WTC11 (cell line): ENCODE results near the gene TUBB. TPM values are rescaled to one million over a fixed set of nuclear protein-coding genes. Genes with fewer than 3 reads are reported as not detected.

Source experiments
- ATAC-seq: fragments of 200-7000 bp; cut with Tn5 transposase; 2 replicates; pipeline ENCODE4 v1.10.0; 2021; ENCODE audit warnings: mild to moderate bottlenecking, moderate library complexity
- CTCF ChIA-PET: fragments of 300-600 bp; sonication (Branson Sonifier 250); formaldehyde crosslinking; loops from one replicate; lab custom pipeline; 2021; ENCODE audit warnings: antibody characterized with exemption; lab: Charles Lee
- POLR2A ChIA-PET: fragments of 350-600 bp; sonication (Branson Sonifier 250); formaldehyde crosslinking; loops from one replicate; lab custom pipeline; 2021; ENCODE audit warnings: antibody characterized with exemption; lab: Charles Lee
- DNase-seq: peaks from one replicate; pipeline ENCODE4 v3.0.0; 2021; ENCODE audit warnings: low spot score
- H3K27ac Mint-ChIP-seq: 2 replicates; pipeline ENCODE4 v1.8.0; 2021; ENCODE audit warnings: mixed read lengths
- H3K27me3 Mint-ChIP-seq: 2 replicates; pipeline ENCODE4 v1.8.0; 2021; ENCODE audit warnings: low read depth, mild to moderate bottlenecking, moderate library complexity, mixed read lengths
- H3K36me3 Mint-ChIP-seq: 2 replicates; pipeline ENCODE4 v1.8.0; 2021; ENCODE audit warnings: mixed read lengths
- H3K4me1 Mint-ChIP-seq: 2 replicates; pipeline ENCODE4 v1.8.0; 2022; ENCODE audit warnings: mixed read lengths
- H3K4me3 Mint-ChIP-seq: 2 replicates; pipeline ENCODE4 v1.8.0; 2021; ENCODE audit warnings: mild to moderate bottlenecking, moderate library complexity, mixed read lengths
- H3K9me3 Mint-ChIP-seq: 2 replicates; pipeline ENCODE4 v1.8.0; 2021; ENCODE audit warnings: mixed read lengths
- CBFB ChIP-seq: sonication (generic); formaldehyde crosslinking; IDR thresholded peaks from 2 replicates; pipeline ENCODE4 v1.8.1; 2022; ENCODE audit warnings: mild to moderate bottlenecking, low read depth, missing genetic modification reagents
- CREM ChIP-seq: sonication (generic); formaldehyde crosslinking; IDR thresholded peaks from 2 replicates; pipeline ENCODE4 v1.8.1; 2022; ENCODE audit warnings: mild to moderate bottlenecking, missing genetic modification reagents, moderate library complexity
- ESRRA ChIP-seq: sonication (generic); formaldehyde crosslinking; IDR thresholded peaks from 2 replicates; pipeline ENCODE4 v1.8.1; 2022; ENCODE audit warnings: mild to moderate bottlenecking, missing genetic modification reagents, borderline replicate concordance
- FOXK1 ChIP-seq: sonication (generic); formaldehyde crosslinking; IDR thresholded peaks from 2 replicates; pipeline ENCODE4 v1.8.0; 2022; ENCODE audit warnings: mild to moderate bottlenecking, moderate library complexity, missing genetic modification reagents
- FOXP1 ChIP-seq: sonication (generic); formaldehyde crosslinking; IDR thresholded peaks from 2 replicates; pipeline ENCODE4 v1.8.0; 2022; ENCODE audit warnings: missing genetic modification reagents, mild to moderate bottlenecking, moderate library complexity, borderline replicate concordance
- GABPB1 ChIP-seq: sonication (generic); formaldehyde crosslinking; IDR thresholded peaks from 2 replicates; pipeline ENCODE4 v1.8.1; 2023; ENCODE audit warnings: mild to moderate bottlenecking, missing genetic modification reagents
- HMGXB4 ChIP-seq: sonication (generic); formaldehyde crosslinking; IDR thresholded peaks from 2 replicates; pipeline ENCODE4 v1.8.1; 2023; ENCODE audit warnings: mild to moderate bottlenecking, moderate library complexity, missing genetic modification reagents
- MLX ChIP-seq: sonication (generic); formaldehyde crosslinking; IDR thresholded peaks from 2 replicates; pipeline ENCODE4 v1.8.1; 2023; ENCODE audit warnings: mild to moderate bottlenecking, missing genetic modification reagents, moderate library complexity
- MYBL2 ChIP-seq: sonication (generic); formaldehyde crosslinking; IDR thresholded peaks from 2 replicates; pipeline ENCODE4 v1.8.1; 2023; ENCODE audit warnings: mild to moderate bottlenecking, moderate library complexity, missing genetic modification reagents
- OVOL2 ChIP-seq: fragments of 250-450 bp; sonication (Bioruptor Pico); IDR thresholded peaks from 2 replicates; pipeline ENCODE4 v1.9.0; 2021; ENCODE audit warnings: mild to moderate bottlenecking, borderline replicate concordance
- PRDM15 ChIP-seq: sonication (generic); formaldehyde crosslinking; IDR thresholded peaks from 2 replicates; pipeline ENCODE4 v1.8.0; 2022; ENCODE audit warnings: missing genetic modification reagents
- SMAD3 ChIP-seq: sonication (generic); formaldehyde crosslinking; IDR thresholded peaks from 2 replicates; pipeline ENCODE4 v1.8.0; 2022; ENCODE audit warnings: missing genetic modification reagents, mild to moderate bottlenecking, borderline replicate concordance
- STAT6 ChIP-seq: sonication (generic); formaldehyde crosslinking; conservative IDR thresholded peaks from 2 replicates; pipeline ENCODE4 v1.8.1; 2023; ENCODE audit warnings: mild to moderate bottlenecking, low read depth, missing genetic modification reagents, moderate library complexity
- ZBTB43 ChIP-seq: sonication (generic); formaldehyde crosslinking; IDR thresholded peaks from 2 replicates; pipeline ENCODE4 v1.8.1; 2023; ENCODE audit warnings: mild to moderate bottlenecking, missing genetic modification reagents
- ZNF121 ChIP-seq: sonication (generic); formaldehyde crosslinking; IDR thresholded peaks from 2 replicates; pipeline ENCODE4 v1.8.0; 2023; ENCODE audit warnings: missing genetic modification reagents
- ZNF219 ChIP-seq: sonication (generic); formaldehyde crosslinking; IDR thresholded peaks from 2 replicates; pipeline ENCODE4 v1.8.0; 2023; ENCODE audit warnings: missing genetic modification reagents, mild to moderate bottlenecking, borderline replicate concordance
- ZNF281 ChIP-seq: sonication (generic); formaldehyde crosslinking; IDR thresholded peaks from 2 replicates; pipeline ENCODE4 v1.8.0; 2023; ENCODE audit warnings: mild to moderate bottlenecking, missing genetic modification reagents
- ZNF512 ChIP-seq: sonication (generic); formaldehyde crosslinking; IDR thresholded peaks from 2 replicates; pipeline ENCODE4 v1.8.1; 2022; ENCODE audit warnings: missing genetic modification reagents, borderline replicate concordance
- total RNA-seq: library from RNA; stranded (reverse); gene quantifications from 3 replicates; pipeline ENCODE4 v1.2.3, GENCODE V29; 2021

Gene TUBB
- total RNA-seq, 1 experiment from 2014 or later, result 1,503 TPM

GRCh38 chr6:30757261-30757904 is 37.2 kb downstream of the TUBB start:
- H3K4me3 Mint-ChIP-seq, result no peak overlapping the region
- H3K4me1 Mint-ChIP-seq, result peaks cover 18% of the 10 kb centered on the region
- H3K27ac Mint-ChIP-seq, result no peak overlapping the region
- CTCF ChIA-PET, result interaction anchor here (1.2 kb wide), 1 partner anchor 79 kb away, joined by 3 read pairs; no protein-coding TSS in a partner anchor
- no peak for TF ChIP-seq GABPB1 (CRISPR knock-in tag)
- no peak for TF ChIP-seq ZBTB43 (CRISPR knock-in tag)
- TF ChIP-seq ZNF219 (CRISPR knock-in tag), result no peak
- no peak for TF ChIP-seq STAT6 (CRISPR knock-in tag)
- TF ChIP-seq MYBL2 (CRISPR knock-in tag), result no peak
- TF ChIP-seq ZNF512 (CRISPR knock-in tag), result no peak
- TF ChIP-seq ESRRA (CRISPR knock-in tag), result no peak
- TF ChIP-seq SMAD3 (CRISPR knock-in tag), result no peak
- TF ChIP-seq CREM (CRISPR knock-in tag), result no peak
- no peak for TF ChIP-seq HMGXB4 (CRISPR knock-in tag)
- TF ChIP-seq ZNF281 (CRISPR knock-in tag), result no peak
- no peak for TF ChIP-seq OVOL2 (CRISPR knock-in tag)
- TF ChIP-seq CBFB (CRISPR knock-in tag), result no peak
- no peak for TF ChIP-seq FOXK1
- no peak for TF ChIP-seq PRDM15
- TF ChIP-seq ZNF121 (CRISPR knock-in tag), result no peak
- TF ChIP-seq MLX (CRISPR knock-in tag), result no peak
- no peak for TF ChIP-seq FOXP1
- DNase-seq, result no peak
- no peaks in the 10 kb centered on the region for H3K27me3 Mint-ChIP-seq
- no peak for ATAC-seq
- H3K9me3 Mint-ChIP-seq, result peaks cover 3% of the 10 kb centered on the region; the same call in 1 of the 2 replicates
- POLR2A ChIA-PET, result interaction anchor here (0.7 kb wide), 1 partner anchor 982 kb away, joined by 3 read pairs; no protein-coding TSS in a partner anchor
- H3K36me3 Mint-ChIP-seq, result no peaks in the 10 kb centered on the region
